Measurements from ENCODE around the gene TMEM186. TPM values are rescaled to one million over a fixed set of nuclear protein-coding genes. Genes with fewer than 3 reads are reported as not detected.

Gene TMEM186
- total and polyA plus RNA-seq, 2 of the 4 experiments (the other 2 are of a cell fraction) = 5.7 to 6.8 TPM

DNA sequence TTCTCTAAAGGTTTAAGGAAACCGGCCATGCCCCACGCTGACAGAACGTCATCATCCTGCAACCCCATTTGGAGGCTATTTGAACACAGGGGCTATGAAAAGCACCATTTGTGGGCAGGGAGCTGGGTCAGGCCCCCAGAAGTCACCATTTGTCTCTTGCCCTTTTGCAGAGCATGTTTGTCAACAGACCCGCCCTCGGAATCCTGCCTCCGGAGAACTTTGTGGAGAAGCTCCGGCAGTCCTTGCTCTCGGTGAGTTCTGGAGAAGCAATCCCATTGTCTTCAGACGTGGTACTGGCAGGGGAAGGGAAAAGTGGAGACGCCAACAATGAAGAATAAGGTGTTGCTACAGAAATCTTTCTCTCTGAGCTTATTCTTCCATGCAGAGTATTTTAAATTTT is 33.5 kb downstream of the TMEM186 start:
- Histone ChIP-seq H3K18ac (ENCODE audit: low read depth, low read length) (no peak overlapping the region), H2BK120ac (ENCODE audit: low read depth, low read length) (no peak overlapping the region), H2AFZ (replicated peaks; ENCODE audit: low read length, poor library complexity) (no peak overlapping the region), H4K20me1 (ENCODE audit: insufficient read depth, low read length) (no peaks in the 10 kb centered on the region), H3K27ac (ENCODE audit: insufficient read depth, low read length) (no peak overlapping the region), H3K23ac (ENCODE audit: low read depth, low read length) (no peak overlapping the region), H3K4ac (ENCODE audit: low read depth, low read length) (no peak overlapping the region), H3K36me3 (ENCODE audit: control insufficient read depth, insufficient read depth, low read length) (peaks cover 4% of the 10 kb centered on the region; the same call in 1 of the 2 replicates), H3K14ac (replicated peaks; ENCODE audit: low read depth, low read length) (no peak overlapping the region), H2AK9ac (replicated peaks; ENCODE audit: low read depth, low read length, poor library complexity) (no peak overlapping the region), H4K5ac (ENCODE audit: low read depth, low read length) (no peak overlapping the region), H3K4me1 (ENCODE audit: control insufficient read depth, insufficient read depth, low read length) (no peaks in the 10 kb centered on the region), H3K9me1 (ENCODE audit: insufficient read depth, low read length) (no peaks in the 10 kb centered on the region), H3K4me3 (ENCODE audit: insufficient read depth, low read depth, low read length) (no peak overlapping the region), H4K91ac (ENCODE audit: insufficient read depth, low read depth, low read length) (no peak overlapping the region), H3K27me3 (ENCODE audit: control insufficient read depth, insufficient read depth, low read length) (peaks cover 2% of the 10 kb centered on the region; the same call in 1 of the 2 replicates), H3K4me2 (ENCODE audit: low read depth, low read length) (no peak overlapping the region), H2BK15ac (ENCODE audit: low read depth, low read length) (no peak overlapping the region), H2BK5ac (ENCODE audit: low read depth, low read length, poor library complexity, severe bottlenecking) (no peak overlapping the region), H3K56ac (ENCODE audit: extremely low read depth, insufficient read depth, low read length) (no peak overlapping the region), H3K9ac (ENCODE audit: low read depth, low read length) (no peak overlapping the region), H2BK20ac (ENCODE audit: low read depth, low read length) (no peak overlapping the region), H2AK5ac (ENCODE audit: low read depth, low read length) (no peak overlapping the region), H3K79me1 (ENCODE audit: low read depth in 1 of 2, low read length in 2 of 2) (no peaks in the 10 kb centered on the region), H4K8ac (ENCODE audit: low read depth in 2 of 2, low read length in 2 of 2) (no peak overlapping the region), H3K9me3 (ENCODE audit: control insufficient read depth, insufficient read depth, low read length) (no peaks in the 10 kb centered on the region)
- DNase-seq (no peak), ATAC-seq (ENCODE audit: low read depth) (no peak)
- CTCF ChIA-PET = no interaction called here
- WGBS, 2 experiments (ENCODE audit: extremely low coverage in 2 of 2, insufficient read length in 1 of 2) = 12% methylated on average over 3 of the region's 10 CpGs; no CpG with 5 or more reads in 1 of the 2 experiments
- dilution Hi-C loops (cut with HindIII; ENCODE audit: low sequenced_read_pairs, unreplicated experiment) = no loop called here
- no TSS peak for BruUV-seq (replicated peaks)
- POLR2A ChIA-PET (ENCODE audit: unreplicated experiment) = interaction anchor here (0.5 kb wide), 1 partner anchor 104 kb away, joined by 4 read pairs; no protein-coding TSS in a partner anchor
- no peak for TF ChIP-seq MAFK (IDR thresholded peaks at IDR 0.05; ENCODE audit: low read depth, low read length)
- TF ChIP-seq RFX5 (IDR thresholded peaks at IDR 0.05; ENCODE audit: low read depth, low read length) = no peak
- no peak for TF ChIP-seq RAD21 (IDR thresholded peaks at IDR 0.05; ENCODE audit: low read length)
- TF ChIP-seq, protein P1, sequence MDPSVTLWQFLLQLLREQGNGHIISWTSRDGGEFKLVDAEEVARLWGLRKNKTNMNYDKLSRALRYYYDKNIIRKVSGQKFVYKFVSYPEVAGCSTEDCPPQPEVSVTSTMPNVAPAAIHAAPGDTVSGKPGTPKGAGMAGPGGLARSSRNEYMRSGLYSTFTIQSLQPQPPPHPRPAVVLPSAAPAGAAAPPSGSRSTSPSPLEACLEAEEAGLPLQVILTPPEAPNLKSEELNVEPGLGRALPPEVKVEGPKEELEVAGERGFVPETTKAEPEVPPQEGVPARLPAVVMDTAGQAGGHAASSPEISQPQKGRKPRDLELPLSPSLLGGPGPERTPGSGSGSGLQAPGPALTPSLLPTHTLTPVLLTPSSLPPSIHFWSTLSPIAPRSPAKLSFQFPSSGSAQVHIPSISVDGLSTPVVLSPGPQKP (IDR thresholded peaks at IDR 0.05; ENCODE audit: borderline replicate concordance, low read depth, low read length) = no peak
- TF ChIP-seq CEBPB (IDR thresholded peaks at IDR 0.05; ENCODE audit: low read depth, low read length) = no peak
- TF ChIP-seq, protein P2, sequence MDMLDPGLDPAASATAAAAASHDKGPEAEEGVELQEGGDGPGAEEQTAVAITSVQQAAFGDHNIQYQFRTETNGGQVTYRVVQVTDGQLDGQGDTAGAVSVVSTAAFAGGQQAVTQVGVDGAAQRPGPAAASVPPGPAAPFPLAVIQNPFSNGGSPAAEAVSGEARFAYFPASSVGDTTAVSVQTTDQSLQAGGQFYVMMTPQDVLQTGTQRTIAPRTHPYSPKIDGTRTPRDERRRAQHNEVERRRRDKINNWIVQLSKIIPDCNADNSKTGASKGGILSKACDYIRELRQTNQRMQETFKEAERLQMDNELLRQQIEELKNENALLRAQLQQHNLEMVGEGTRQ (IDR thresholded peaks at IDR 0.05; ENCODE audit: low read depth, low read length) = no peak
- TF ChIP-seq SMC3 (IDR thresholded peaks at IDR 0.05; ENCODE audit: low read depth, low read length) = no peak
- no peak for TF ChIP-seq MXI1 (IDR thresholded peaks at IDR 0.05; ENCODE audit: borderline replicate concordance, low read depth, low read length)
- no peak for TF ChIP-seq RCOR1 (IDR thresholded peaks at IDR 0.05; ENCODE audit: insufficient replicate concordance, low read length)
- TF ChIP-seq, protein P3, sequence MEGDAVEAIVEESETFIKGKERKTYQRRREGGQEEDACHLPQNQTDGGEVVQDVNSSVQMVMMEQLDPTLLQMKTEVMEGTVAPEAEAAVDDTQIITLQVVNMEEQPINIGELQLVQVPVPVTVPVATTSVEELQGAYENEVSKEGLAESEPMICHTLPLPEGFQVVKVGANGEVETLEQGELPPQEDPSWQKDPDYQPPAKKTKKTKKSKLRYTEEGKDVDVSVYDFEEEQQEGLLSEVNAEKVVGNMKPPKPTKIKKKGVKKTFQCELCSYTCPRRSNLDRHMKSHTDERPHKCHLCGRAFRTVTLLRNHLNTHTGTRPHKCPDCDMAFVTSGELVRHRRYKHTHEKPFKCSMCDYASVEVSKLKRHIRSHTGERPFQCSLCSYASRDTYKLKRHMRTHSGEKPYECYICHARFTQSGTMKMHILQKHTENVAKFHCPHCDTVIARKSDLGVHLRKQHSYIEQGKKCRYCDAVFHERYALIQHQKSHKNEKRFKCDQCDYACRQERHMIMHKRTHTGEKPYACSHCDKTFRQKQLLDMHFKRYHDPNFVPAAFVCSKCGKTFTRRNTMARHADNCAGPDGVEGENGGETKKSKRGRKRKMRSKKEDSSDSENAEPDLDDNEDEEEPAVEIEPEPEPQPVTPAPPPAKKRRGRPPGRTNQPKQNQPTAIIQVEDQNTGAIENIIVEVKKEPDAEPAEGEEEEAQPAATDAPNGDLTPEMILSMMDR (conservative IDR thresholded peaks at IDR 0.05; ENCODE audit: low read depth, low read length) = no peak
- no peak for TF ChIP-seq BHLHE40 (IDR thresholded peaks at IDR 0.05; ENCODE audit: low read depth, low read length)
- intact Hi-C loops (cut with micrococcal nuclease) = no loop called here
- in situ Hi-C loops (cut with MboI; ENCODE audit: low sequenced_read_pairs) = no loop called here
